ENCODE measurements around the gene NT5C.

Gene NT5C

DNA sequence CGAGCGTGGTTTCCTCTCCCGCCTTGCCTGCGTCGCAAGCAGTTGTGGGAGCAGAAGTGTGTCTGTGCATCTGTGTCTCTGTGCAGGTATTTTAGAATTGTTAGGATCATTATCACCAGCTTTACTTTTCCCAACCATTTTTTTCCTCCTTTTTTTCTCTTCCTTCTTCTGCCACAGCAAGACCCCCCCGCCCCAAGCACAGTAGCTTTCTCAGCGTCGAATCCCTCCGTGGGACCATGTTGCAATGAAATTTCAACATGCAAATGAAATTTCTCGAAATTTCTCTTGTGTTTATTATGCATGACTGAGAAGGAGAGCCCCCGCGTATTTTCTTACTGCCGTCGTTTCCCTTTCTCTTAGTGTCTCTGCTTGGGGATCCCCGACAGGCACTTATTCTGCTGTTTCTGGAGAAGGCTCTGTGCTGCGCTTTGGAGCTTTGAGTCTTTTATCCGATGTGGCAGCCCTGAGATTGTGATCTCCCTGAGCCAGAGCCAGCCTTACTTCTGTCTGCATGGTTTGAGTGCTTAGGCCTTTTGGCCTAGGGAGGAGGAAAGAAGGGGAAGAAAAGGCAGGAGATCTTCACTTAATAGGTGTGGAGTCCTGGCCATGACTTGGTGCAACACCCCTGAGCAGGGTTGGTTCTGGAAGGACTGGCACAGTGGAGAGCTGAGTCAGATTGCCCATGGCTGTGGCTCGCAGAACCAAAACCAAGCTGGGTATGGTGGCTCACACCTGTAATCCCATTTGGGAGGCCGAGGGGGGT is 16.8 kb downstream of the NT5C start:
- H3K36me3 Mint-ChIP-seq, result peaks cover 3% of the 10 kb centered on the region
- no peaks in the 10 kb centered on the region for H3K27me3 Mint-ChIP-seq
- peak overlapping the region; percentile 86 for H3K27ac Mint-ChIP-seq
- no peaks in the 10 kb centered on the region for H3K9me3 Mint-ChIP-seq (ENCODE audit: low read depth)
- peaks cover 25% of the 10 kb centered on the region for H3K4me1 Mint-ChIP-seq (ENCODE audit: low read depth)
- H3K4me3 Mint-ChIP-seq, result peak overlapping the region; percentile 86

DNA sequence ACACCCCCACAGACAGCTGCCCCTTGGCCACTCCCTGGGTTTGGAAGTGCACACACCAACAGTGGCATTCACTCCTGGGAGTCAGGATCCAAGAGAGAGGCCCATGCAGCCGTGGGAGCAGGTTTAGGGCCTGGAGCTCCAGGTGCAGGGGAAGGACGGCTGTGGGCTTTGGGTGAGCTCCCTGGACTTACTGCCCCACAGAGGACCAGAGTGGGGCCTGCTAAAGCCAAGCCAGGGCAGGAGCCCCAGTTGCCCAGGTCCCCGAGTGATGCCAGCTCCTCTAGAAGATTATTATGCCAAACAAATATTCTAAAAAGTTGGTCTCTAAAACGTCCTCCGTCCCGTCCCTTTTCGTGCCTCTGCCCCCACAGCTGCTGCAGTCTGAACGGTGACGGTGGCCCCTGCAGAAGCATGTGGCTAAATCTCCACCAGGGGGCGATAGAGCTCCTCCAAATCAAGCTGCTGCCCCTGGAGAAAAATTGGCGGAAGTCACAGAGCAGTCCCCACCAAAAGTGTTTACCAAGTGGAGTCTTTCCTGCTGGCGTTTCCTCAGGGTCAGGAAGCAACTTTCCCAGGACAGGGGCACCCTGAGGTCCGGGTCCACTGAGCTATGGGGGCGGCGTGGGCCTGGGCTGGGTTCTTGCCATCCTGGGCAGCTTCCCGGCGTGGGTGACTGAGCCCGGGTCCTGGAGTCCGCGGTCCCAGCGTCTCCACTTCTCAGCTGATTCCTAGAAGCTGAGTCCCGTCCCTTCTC is 17.6 kb downstream of the NT5C start:
- Mint-ChIP-seq H3K4me1 (ENCODE audit: low read depth) (peaks cover 25% of the 10 kb centered on the region), H3K27ac (peak overlapping the region; percentile 86), H3K9me3 (ENCODE audit: low read depth) (no peaks in the 10 kb centered on the region)

GRCh38 chr17:75111777-75112335 is 19.7 kb downstream of the NT5C start:
- peaks cover 31% of the 10 kb centered on the region for H3K4me1 Mint-ChIP-seq (ENCODE audit: low read depth)
- peaks cover 3% of the 10 kb centered on the region for H3K36me3 Mint-ChIP-seq
- H3K27me3 Mint-ChIP-seq, result no peaks in the 10 kb centered on the region
- H3K27ac Mint-ChIP-seq, result peak overlapping the region; percentile 59
- H3K9me3 Mint-ChIP-seq (ENCODE audit: low read depth), result no peaks in the 10 kb centered on the region
- H3K4me3 Mint-ChIP-seq, result peak overlapping the region; percentile 67

More for the DNA sequence above, 17.6 kb downstream of the NT5C start:
- Mint-ChIP-seq H3K27me3 (no peaks in the 10 kb centered on the region), H3K4me3 (peak overlapping the region; percentile 86), H3K36me3 (peaks cover 3% of the 10 kb centered on the region)

DNA sequence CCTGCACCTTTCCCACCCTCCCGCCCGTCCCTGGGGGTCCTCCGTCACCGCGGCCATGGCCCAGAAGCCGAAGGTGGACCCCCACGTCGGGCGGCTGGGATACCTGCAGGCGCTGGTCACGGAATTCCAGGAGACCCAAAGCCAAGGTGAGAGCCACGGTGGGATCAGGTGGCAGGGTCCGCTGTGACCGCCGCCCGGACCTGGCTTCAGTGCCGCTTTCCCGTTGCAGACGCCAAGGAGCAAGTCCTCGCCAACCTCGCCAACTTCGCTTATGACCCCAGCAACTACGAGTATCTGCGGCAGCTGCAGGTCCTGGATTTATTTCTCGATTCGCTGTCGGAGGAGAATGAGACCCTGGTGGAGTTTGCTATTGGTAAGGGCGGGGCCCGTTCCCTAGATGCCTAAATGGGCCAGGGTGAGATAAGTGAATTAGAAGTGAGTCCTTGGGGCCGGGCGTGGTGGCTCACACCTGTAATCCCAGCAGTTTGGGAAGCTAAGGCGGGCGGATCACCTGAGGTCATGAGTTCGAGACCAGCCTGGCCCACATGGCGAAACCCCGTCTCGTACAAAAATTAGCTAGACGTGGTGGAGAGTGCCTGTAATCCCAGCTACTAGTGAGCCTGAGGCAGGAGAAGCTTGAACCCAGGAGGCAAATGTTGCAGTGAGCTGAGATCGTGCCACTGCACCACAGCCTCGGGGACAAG is 21.2 kb downstream of the NT5C start:
- Mint-ChIP-seq H3K4me3 (peak overlapping the region; percentile 90), H3K36me3 (peaks cover 3% of the 10 kb centered on the region), H3K9me3 (ENCODE audit: low read depth) (no peaks in the 10 kb centered on the region), H3K27me3 (no peaks in the 10 kb centered on the region), H3K27ac (peak overlapping the region; percentile 81), H3K4me1 (ENCODE audit: low read depth) (peaks cover 31% of the 10 kb centered on the region)

GRCh38 chr17:75109407-75110233 is 21.9 kb downstream of the NT5C start, which contains the start of gene ARMC7:
TSS of gene ARMC7 (plus strand) at chr17:75109969. CDS start at chr17:75110289, 320 bp downstream.
- Mint-ChIP-seq H3K27me3 (no peaks in the 10 kb centered on the region), H3K27ac (peak within 1 kb of the TSS; percentile 81), H3K4me3 (peak within 1 kb of the TSS; percentile 90), H3K9me3 (ENCODE audit: low read depth) (no peaks in the 10 kb centered on the region), H3K36me3 (peaks cover 3% of the 10 kb centered on the region), H3K4me1 (ENCODE audit: low read depth) (peaks cover 25% of the 10 kb centered on the region)

DNA sequence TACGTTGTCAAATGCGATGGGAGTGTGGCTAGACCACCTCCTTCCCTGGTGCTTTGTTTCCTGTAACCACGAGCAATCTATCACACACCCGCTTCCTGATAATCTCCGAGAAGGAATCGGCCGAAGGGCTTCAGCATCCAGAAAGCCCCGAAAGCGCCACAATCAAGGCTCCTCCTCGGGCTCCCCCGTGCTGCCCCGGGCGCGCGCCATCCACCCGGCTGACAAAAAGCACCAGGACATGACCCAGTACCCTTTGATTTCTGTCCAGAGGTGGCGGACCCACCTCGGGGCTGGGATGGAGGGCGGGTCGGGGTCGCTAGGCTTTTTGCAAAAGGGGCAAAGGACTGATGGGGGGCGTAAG is 22.5 kb downstream of the NT5C start:
- Mint-ChIP-seq H3K27ac (peak overlapping the region; percentile 66), H3K36me3 (peaks cover 3% of the 10 kb centered on the region), H3K4me1 (ENCODE audit: low read depth) (peaks cover 20% of the 10 kb centered on the region), H3K4me3 (peak overlapping the region; percentile 89), H3K27me3 (no peaks in the 10 kb centered on the region), H3K9me3 (ENCODE audit: low read depth) (no peaks in the 10 kb centered on the region)

GRCh38 chr17:75108193-75108592 is 23.3 kb downstream of the NT5C start:
- Mint-ChIP-seq H3K27ac (no peak overlapping the region), H3K4me3 (peak overlapping the region; percentile 89), H3K36me3 (peaks cover 3% of the 10 kb centered on the region), H3K9me3 (ENCODE audit: low read depth) (no peaks in the 10 kb centered on the region), H3K4me1 (ENCODE audit: low read depth) (peaks cover 19% of the 10 kb centered on the region), H3K27me3 (no peaks in the 10 kb centered on the region)

GRCh38 chr17:75105126-75106080 is 26.1 kb downstream of the NT5C start:
- H3K4me1 Mint-ChIP-seq (ENCODE audit: low read depth), result peaks cover 7% of the 10 kb centered on the region
- no peak overlapping the region for H3K4me3 Mint-ChIP-seq
- no peak overlapping the region for H3K27ac Mint-ChIP-seq
- peaks cover 3% of the 10 kb centered on the region for H3K36me3 Mint-ChIP-seq
- H3K9me3 Mint-ChIP-seq (ENCODE audit: low read depth), result no peaks in the 10 kb centered on the region
- H3K27me3 Mint-ChIP-seq, result no peaks in the 10 kb centered on the region

DNA sequence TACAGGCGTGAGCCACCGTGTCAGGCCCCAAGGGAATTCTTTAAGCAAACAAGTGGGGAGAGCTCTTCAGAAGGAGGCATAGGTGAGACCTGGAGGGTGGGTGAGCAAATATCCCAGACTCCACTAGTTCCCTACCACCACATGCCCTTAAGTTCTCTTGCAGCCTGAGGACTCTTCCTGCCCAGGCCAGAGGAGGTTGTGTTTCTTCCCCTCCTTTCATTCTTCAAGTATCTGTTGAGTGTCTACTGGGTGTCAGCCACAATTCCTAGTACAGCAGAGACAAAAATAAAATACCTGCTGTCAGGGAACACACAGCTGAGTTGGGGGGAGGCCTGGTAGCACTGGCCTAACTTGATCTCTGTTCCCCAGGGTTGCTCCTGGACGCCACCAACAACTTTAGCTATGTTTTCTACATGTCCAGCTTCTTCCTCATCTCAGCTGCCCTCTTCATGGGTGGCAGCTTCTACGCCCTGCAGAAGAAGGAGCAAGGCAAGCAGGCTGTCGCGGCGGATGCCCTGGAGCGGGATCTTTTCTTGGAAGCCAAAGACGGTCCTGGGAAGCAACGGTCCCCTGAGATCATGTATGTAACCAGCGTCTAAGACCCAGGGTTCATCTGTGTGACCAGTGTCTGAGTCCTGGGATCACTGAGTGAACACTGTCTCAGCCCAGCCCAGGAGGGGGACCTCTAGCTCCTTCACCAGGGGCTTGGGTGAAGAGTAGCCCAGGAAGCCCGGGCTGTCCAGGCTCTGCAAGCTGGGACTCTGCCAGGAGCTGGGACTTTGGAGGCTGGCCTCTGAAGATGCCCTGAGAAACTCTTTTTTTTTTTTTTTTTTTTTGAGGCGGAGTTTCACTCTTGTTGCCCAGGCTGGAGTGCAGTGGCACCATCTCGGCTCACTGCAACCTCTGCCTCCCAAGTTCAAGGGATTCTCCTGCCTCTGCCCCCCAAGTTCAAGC is 27.7 kb downstream of the NT5C start:
- Mint-ChIP-seq H3K27ac (no peak overlapping the region), H3K4me1 (ENCODE audit: low read depth) (peaks cover 5% of the 10 kb centered on the region), H3K9me3 (ENCODE audit: low read depth) (no peaks in the 10 kb centered on the region), H3K4me3 (no peak overlapping the region), H3K36me3 (peaks cover 3% of the 10 kb centered on the region), H3K27me3 (no peaks in the 10 kb centered on the region)

DNA sequence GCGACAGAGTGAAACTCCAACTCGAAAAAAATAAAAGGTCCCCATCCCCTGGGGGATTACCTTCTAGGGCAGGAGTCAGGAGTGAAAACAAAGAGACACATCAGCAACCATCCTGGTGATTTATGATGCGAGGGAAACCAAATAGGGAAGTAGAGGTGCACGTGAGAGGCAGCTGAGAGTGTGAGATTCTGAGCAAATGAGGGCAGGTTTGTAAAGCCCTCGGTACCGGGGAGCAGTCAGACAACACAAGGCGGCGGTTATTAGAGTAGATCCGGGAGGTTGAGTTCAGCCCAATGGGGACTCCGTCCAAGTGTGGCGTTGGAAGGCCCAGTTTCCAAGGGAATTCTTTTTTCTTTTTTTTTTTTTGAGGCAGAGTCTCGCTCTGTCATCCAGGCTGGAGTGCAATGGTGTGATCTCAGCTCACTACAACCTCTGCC is 29.1 kb downstream of the NT5C start:
- peaks cover 3% of the 10 kb centered on the region for H3K36me3 Mint-ChIP-seq
- no peaks in the 10 kb centered on the region for H3K9me3 Mint-ChIP-seq (ENCODE audit: low read depth)
- H3K27ac Mint-ChIP-seq, result no peak overlapping the region
- H3K4me3 Mint-ChIP-seq, result no peak overlapping the region
- H3K27me3 Mint-ChIP-seq, result no peaks in the 10 kb centered on the region
- H3K4me1 Mint-ChIP-seq (ENCODE audit: low read depth), result no peaks in the 10 kb centered on the region

- no peaks in the 10 kb centered on the region for H3K27me3 Mint-ChIP-seq
- no peaks in the 10 kb centered on the region for H3K4me1 Mint-ChIP-seq (ENCODE audit: low read depth)
- H3K4me3 Mint-ChIP-seq, result no peak overlapping the region
- H3K36me3 Mint-ChIP-seq, result peaks cover 3% of the 10 kb centered on the region
- H3K9me3 Mint-ChIP-seq (ENCODE audit: low read depth), result no peaks in the 10 kb centered on the region
- H3K27ac Mint-ChIP-seq, result no peak overlapping the region
Observed at GRCh38 chr17:75099881-75100595, 31.5 kb downstream of the NT5C start.

GRCh38 chr17:75098861-75099260 is 32.7 kb downstream of the NT5C start:
- Mint-ChIP-seq H3K27ac (no peak overlapping the region), H3K36me3 (peaks cover 3% of the 10 kb centered on the region), H3K9me3 (ENCODE audit: low read depth) (no peaks in the 10 kb centered on the region), H3K27me3 (no peaks in the 10 kb centered on the region), H3K4me3 (no peak overlapping the region), H3K4me1 (ENCODE audit: low read depth) (no peaks in the 10 kb centered on the region)

Data from activated naive CD8-positive, alpha-beta T cell (primary cell).